PC-3 (cell line): ENCODE results near the gene SLC41A3. TPM values are rescaled to one million over a fixed set of nuclear protein-coding genes. Genes with fewer than 3 reads are reported as not detected.

Source experiments
- ATAC-seq: fragments of 200-7000 bp; cut with Tn5 transposase; 2 replicates; pipeline ENCODE4 v1.9.1; 2020; ENCODE audit warnings: mild to moderate bottlenecking, moderate library complexity
- BruUV-seq: library from RNA; stranded (reverse); fragments of 400-500 nt; replicated peaks from 2 replicates; lab custom pipeline; 2021; lab: Mats Ljungman, UMichigan
- CTCF ChIA-PET: fragments of 300-600 bp; sonication (Branson Sonifier 250); formaldehyde crosslinking; loops from one replicate; lab custom pipeline; 2022; ENCODE audit warnings: antibody characterized with exemption; lab: Charles Lee
- POLR2A ChIA-PET: fragments of 300-600 bp; sonication (Branson Sonifier 250); formaldehyde crosslinking; loops from one replicate; lab custom pipeline; 2022; ENCODE audit warnings: antibody characterized with exemption; ENCODE audit not compliant: unreplicated experiment; lab: Charles Lee
- DNase-seq: peaks from one replicate; pipeline ENCODE4 v3.0.0-alpha.2; 2015
- H2AFZ ChIP-seq: fragments of 300-600 bp; sonication (generic); 2 replicates; pipeline ENCODE4 v1.6.0; 2016; ENCODE audit warnings: antibody characterized with exemption, low read length
- H3F3A ChIP-seq: fragments of 300-600 bp; sonication (generic); one replicate; pipeline ENCODE4 v1.6.0; 2017; ENCODE audit warnings: antibody characterized with exemption, low read length, control low read depth, mild to moderate bottlenecking; ENCODE audit not compliant: unreplicated experiment
- H3K27ac ChIP-seq: fragments of 300-600 bp; sonication (generic); 2 replicates; pipeline ENCODE4 v1.5.1; 2016; ENCODE audit warnings: mild to moderate bottlenecking, low read length
- H3K27me3 ChIP-seq: fragments of 300-600 bp; sonication (generic); 2 replicates; pipeline ENCODE4 v1.6.1; 2016; ENCODE audit warnings: low read length, mixed read lengths
- H3K36me3 ChIP-seq: fragments of 300-600 bp; sonication (generic); 2 replicates; pipeline ENCODE4 v1.6.1; 2016; ENCODE audit warnings: low read depth, mixed run types, low read length, mixed read lengths
- H3K4me1 ChIP-seq: fragments of 300-600 bp; sonication (generic); 2 replicates; pipeline ENCODE4 v1.5.1; 2016; ENCODE audit warnings: low read length; ENCODE audit not compliant: insufficient read depth
- H3K4me2 ChIP-seq: fragments of 300-600 bp; sonication (generic); 2 replicates; pipeline ENCODE4 v1.6.0; 2016; ENCODE audit warnings: low read length
- H3K4me3 ChIP-seq: fragments of 300-600 bp; sonication (generic); 2 replicates; pipeline ENCODE4 v1.5.1; 2016; ENCODE audit warnings: mild to moderate bottlenecking, low read length, mixed read lengths
- H3K79me2 ChIP-seq: fragments of 300-600 bp; sonication (generic); 2 replicates; pipeline ENCODE4 v1.6.1; 2017; ENCODE audit warnings: low read length, mixed read lengths
- H3K9ac ChIP-seq: fragments of 300-600 bp; sonication (generic); 2 replicates; pipeline ENCODE4 v1.6.0; 2016; ENCODE audit warnings: mild to moderate bottlenecking, low read length
- H3K9me2 ChIP-seq: fragments of 300-600 bp; sonication (generic); replicated peaks from 2 replicates; pipeline ENCODE4 v1.6.1; 2016; ENCODE audit warnings: mixed run types, low read length, mixed read lengths
- H3K9me3 ChIP-seq: fragments of 300-600 bp; sonication (generic); 2 replicates; pipeline ENCODE4 v1.6.1; 2016; ENCODE audit warnings: low read length, mixed read lengths
- H4K20me1 ChIP-seq: fragments of 300-600 bp; sonication (generic); 2 replicates; pipeline ENCODE4 v1.6.1; 2016; ENCODE audit warnings: low read length, mixed read lengths
- EZH2 ChIP-seq: fragments of 300-600 bp; sonication (generic); IDR thresholded peaks from one replicate; pipeline ENCODE4 v1.6.1; 2017; ENCODE audit warnings: antibody characterized with exemption, mild to moderate bottlenecking, low read length; ENCODE audit not compliant: unreplicated experiment
- EZH2phosphoT487 ChIP-seq: fragments of 300-600 bp; sonication (generic); IDR thresholded peaks from 2 replicates; pipeline ENCODE4 v1.6.1; 2018; ENCODE audit warnings: mild to moderate bottlenecking, antibody characterized with exemption, low read length, borderline replicate concordance
- intact Hi-C: fragments of 100-400 bp; cut with micrococcal nuclease; formaldehyde crosslinking; loops from 2 replicates; pipeline ENCODE4 v1.9.0; 2023
- total RNA-seq: library from RNA; depleted of rRNA; stranded (reverse); fragments of >200 nt; gene quantifications from 2 replicates; pipeline ENCODE4 v1.2.3, GENCODE V29; 2014
- TF ChIP-seq, protein P1 (sequence below): fragments of 300-600 bp; sonication (generic); conservative IDR thresholded peaks from 2 replicates; pipeline ENCODE4 v1.5.1; 2017; ENCODE audit warnings: antibody characterized with exemption, low read depth, mild to moderate bottlenecking, low read length

SLC41A3 gene
- total RNA-seq, 1 experiment from 2014 or later = 29.8 TPM

GRCh38 chr3:126127904-126128303, 44.0 kb upstream of the SLC41A3 start:
- DNase-seq = no peak
- intact Hi-C loops = no loop called here
- Histone ChIP-seq H3K9me3 (no peaks in the 10 kb centered on the region), H3K4me3 (no peak overlapping the region), H3F3A (no peaks in the 10 kb centered on the region), H3K4me1 (peaks cover 12% of the 10 kb centered on the region), H3K4me2 (no peak overlapping the region), H3K27ac (no peak overlapping the region), H4K20me1 (no peaks in the 10 kb centered on the region), H3K9me2 (no peaks in the 10 kb centered on the region), H2AFZ (no peak overlapping the region), H3K79me2 (no peaks in the 10 kb centered on the region), H3K9ac (no peak overlapping the region), H3K36me3 (no peaks in the 10 kb centered on the region), H3K27me3 (no peaks in the 10 kb centered on the region)
- no TSS peak for BruUV-seq
- no peak for ATAC-seq
- ChIA-PET CTCF (no interaction called here), POLR2A (no interaction called here)
- TF ChIP-seq, protein P1, sequence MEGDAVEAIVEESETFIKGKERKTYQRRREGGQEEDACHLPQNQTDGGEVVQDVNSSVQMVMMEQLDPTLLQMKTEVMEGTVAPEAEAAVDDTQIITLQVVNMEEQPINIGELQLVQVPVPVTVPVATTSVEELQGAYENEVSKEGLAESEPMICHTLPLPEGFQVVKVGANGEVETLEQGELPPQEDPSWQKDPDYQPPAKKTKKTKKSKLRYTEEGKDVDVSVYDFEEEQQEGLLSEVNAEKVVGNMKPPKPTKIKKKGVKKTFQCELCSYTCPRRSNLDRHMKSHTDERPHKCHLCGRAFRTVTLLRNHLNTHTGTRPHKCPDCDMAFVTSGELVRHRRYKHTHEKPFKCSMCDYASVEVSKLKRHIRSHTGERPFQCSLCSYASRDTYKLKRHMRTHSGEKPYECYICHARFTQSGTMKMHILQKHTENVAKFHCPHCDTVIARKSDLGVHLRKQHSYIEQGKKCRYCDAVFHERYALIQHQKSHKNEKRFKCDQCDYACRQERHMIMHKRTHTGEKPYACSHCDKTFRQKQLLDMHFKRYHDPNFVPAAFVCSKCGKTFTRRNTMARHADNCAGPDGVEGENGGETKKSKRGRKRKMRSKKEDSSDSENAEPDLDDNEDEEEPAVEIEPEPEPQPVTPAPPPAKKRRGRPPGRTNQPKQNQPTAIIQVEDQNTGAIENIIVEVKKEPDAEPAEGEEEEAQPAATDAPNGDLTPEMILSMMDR = no peak
- no peak for TF ChIP-seq EZH2phosphoT487
- TF ChIP-seq EZH2 = no peak

DNA sequence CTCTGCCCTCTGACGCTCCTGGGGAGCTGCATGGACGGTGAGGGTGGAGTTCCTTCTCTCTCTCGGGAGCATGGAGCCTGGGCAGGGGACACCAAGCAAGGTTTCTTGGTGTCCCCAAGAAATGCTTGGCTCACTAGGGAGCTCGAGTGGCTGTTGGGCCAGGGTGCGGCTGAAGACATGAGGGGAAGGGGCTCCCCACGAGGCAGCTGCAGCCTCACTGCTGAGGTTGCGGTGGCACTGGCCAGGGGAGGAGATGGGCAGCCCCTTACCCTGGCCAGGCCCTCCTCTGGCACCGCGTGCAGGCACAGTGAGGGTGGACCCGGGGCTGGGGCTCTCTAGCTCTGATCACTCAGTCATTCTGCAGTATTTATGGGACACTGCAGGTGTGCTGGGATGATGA, 43.5 kb upstream of the SLC41A3 start:
- Histone ChIP-seq H3K27ac (no peak overlapping the region), H3K79me2 (no peaks in the 10 kb centered on the region), H4K20me1 (no peaks in the 10 kb centered on the region), H3K36me3 (no peaks in the 10 kb centered on the region), H2AFZ (no peak overlapping the region), H3F3A (no peaks in the 10 kb centered on the region), H3K9me2 (no peaks in the 10 kb centered on the region), H3K4me1 (peaks cover 12% of the 10 kb centered on the region), H3K27me3 (no peaks in the 10 kb centered on the region), H3K9me3 (no peaks in the 10 kb centered on the region), H3K4me3 (no peak overlapping the region), H3K9ac (no peak overlapping the region), H3K4me2 (no peak overlapping the region)
- TF ChIP-seq EZH2 (no peak), EZH2phosphoT487 (no peak)
- TF ChIP-seq, protein P1 = no peak
- DNase-seq (no peak), ATAC-seq (no peak)
- ChIA-PET CTCF (no interaction called here), POLR2A (no interaction called here)
- intact Hi-C loops = no loop called here
- no TSS peak for BruUV-seq

DNA sequence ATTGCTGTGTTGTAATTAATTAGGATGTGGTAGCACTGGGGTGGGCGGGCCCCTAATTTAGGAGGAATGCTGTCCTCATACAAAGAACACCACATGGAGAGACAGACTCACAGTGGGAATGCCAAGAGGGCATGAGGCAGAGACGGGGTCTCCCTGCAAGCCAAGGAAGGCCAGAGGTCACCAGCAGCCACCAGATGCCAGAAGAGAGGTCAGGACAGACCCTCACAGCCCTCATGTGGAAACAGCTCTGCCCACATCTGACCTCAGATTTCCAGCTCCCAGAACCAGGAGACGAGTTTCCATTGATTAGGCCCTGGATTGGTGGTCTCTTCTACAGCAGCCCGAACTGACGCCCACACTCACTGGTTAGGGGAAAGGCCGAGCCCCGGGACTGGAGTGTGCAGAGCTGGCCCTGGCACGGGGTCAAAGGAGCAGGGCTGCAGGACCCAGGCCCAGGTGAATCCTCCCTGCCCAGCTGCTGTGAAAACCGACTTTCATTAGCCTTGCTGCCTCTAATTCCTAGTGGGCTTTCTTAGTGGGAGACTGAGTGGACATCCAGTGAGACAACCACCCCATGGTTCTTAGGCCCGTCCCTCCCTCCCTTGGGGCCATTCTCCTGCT, 43.0 kb upstream of the SLC41A3 start:
- H3K9me3 ChIP-seq = no peaks in the 10 kb centered on the region
- ChIA-PET CTCF (no interaction called here), POLR2A (no interaction called here)
- no peak overlapping the region for H3K4me3 ChIP-seq
- H3K27me3 ChIP-seq = no peaks in the 10 kb centered on the region
- no peak for TF ChIP-seq EZH2
- TF ChIP-seq, protein P1 = no peak
- TF ChIP-seq EZH2phosphoT487 = no peak
- H3K36me3 ChIP-seq = no peaks in the 10 kb centered on the region
- ATAC-seq = no peak
- H3K4me2 ChIP-seq = no peak overlapping the region
- DNase-seq = no peak
- no peak overlapping the region for H3K27ac ChIP-seq
- H2AFZ ChIP-seq = no peak overlapping the region
- H3K9me2 ChIP-seq = no peaks in the 10 kb centered on the region
- intact Hi-C loops = no loop called here
- BruUV-seq = no TSS peak
- H3K9ac ChIP-seq = no peak overlapping the region
- H3K79me2 ChIP-seq = no peaks in the 10 kb centered on the region
- H4K20me1 ChIP-seq = no peaks in the 10 kb centered on the region
- no peaks in the 10 kb centered on the region for H3F3A ChIP-seq
- H3K4me1 ChIP-seq = peaks cover 12% of the 10 kb centered on the region
